GM20000 (cell line): ENCODE measurements around the gene LRPAP1.

ENCODE experiments used
- DNase-seq: peaks from one replicate; pipeline ENCODE4 v3.0.0; 2012; ENCODE audit warnings: low spot score
- TF ChIP-seq, protein P1 (sequence below): IDR thresholded peaks from 2 replicates; pipeline ENCODE4 v1.5.1; 2012; ENCODE audit warnings: mild to moderate bottlenecking, control low read depth; ENCODE audit errors: extremely low read depth, missing control alignments

Gene LRPAP1

DNA sequence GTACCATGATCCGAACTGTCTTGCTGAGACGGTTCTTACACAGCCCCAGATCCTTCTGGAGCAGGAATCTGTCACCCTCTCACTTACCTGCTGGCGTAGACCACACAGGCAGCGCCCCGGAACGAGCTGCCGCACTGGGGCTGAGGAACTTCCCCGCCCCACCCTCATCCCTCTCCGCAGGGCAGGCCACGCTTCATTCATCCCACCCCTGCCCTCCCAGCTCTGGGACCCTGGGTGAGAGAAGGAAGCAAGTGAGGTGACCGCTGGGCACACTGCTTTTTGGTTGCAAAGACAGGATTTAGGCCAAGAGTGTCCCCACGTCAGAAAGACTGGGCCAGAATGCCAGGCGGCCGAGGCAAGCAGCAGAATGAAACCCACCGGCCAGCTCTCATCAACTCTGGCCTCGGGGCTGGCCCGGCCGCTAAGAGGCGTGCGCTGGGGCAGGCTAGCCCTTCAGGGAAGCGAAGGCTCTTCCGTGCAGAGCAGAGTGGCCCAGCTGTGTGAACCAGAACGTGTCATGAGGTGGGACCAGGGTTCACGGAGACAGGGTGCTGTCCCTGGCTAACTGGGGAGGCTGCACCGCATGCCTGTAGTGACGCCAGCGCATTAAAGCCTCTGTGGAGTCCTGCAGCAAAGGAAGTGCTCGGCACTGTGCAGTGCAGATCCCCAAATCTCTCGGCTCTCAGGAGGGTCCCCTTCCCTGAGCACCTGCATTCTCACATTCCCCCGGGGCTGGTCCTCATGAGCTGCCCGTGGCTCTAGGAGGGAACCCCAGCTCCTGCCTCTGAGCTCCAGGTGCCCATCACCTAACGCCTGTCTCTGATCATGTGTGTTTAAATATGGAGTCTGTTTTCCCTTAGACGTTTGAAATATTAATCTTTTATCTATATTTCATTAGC lies 6.4 kb downstream of the LRPAP1 start:
- TF ChIP-seq, protein P1, sequence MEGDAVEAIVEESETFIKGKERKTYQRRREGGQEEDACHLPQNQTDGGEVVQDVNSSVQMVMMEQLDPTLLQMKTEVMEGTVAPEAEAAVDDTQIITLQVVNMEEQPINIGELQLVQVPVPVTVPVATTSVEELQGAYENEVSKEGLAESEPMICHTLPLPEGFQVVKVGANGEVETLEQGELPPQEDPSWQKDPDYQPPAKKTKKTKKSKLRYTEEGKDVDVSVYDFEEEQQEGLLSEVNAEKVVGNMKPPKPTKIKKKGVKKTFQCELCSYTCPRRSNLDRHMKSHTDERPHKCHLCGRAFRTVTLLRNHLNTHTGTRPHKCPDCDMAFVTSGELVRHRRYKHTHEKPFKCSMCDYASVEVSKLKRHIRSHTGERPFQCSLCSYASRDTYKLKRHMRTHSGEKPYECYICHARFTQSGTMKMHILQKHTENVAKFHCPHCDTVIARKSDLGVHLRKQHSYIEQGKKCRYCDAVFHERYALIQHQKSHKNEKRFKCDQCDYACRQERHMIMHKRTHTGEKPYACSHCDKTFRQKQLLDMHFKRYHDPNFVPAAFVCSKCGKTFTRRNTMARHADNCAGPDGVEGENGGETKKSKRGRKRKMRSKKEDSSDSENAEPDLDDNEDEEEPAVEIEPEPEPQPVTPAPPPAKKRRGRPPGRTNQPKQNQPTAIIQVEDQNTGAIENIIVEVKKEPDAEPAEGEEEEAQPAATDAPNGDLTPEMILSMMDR, result no peak
- DNase-seq, result no peak

DNA sequence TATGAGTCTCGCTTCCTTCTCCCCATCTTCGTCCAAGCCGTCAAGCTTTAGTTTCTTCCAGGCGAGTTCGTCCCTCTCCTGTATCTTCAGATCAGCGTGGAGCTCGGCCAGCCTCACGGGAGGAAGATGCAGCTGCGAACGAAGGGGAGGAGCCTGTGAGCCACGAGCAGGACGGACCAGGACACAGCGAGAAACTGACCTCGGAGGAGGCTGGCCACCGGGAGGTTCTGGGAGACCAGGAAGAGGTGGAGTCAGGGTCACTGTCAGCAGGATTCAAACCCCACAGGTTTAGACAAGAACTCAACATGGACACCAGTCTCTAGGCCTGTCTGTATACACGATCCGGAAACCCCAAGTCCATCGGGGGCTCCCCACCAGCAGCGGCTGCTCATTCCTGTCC lies 7.3 kb downstream of the LRPAP1 start:
- TF ChIP-seq, protein P1, result no peak
- no peak for DNase-seq

DNA sequence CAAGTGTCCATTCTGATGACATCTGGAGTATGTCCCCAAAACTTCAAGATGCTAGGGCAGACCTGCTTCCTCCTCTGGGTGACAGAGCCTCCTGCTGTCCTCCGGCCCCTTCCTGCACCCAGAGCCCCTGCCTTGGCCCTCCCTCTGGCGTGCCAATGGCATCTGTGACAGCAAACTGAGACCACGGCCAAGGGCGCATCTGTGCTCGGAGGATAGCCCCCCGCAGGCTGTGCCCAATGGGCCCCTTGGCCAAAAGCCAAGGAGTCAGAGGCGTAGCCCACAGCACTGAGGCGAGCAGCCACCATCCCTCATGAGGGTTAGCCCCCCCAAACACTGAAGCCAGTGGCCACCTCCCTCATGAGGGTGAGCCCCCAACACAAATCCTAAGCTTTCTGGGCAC lies 7.9 kb downstream of the LRPAP1 start:
- DNase-seq, result no peak
- TF ChIP-seq, protein P1, result no peak

DNA sequence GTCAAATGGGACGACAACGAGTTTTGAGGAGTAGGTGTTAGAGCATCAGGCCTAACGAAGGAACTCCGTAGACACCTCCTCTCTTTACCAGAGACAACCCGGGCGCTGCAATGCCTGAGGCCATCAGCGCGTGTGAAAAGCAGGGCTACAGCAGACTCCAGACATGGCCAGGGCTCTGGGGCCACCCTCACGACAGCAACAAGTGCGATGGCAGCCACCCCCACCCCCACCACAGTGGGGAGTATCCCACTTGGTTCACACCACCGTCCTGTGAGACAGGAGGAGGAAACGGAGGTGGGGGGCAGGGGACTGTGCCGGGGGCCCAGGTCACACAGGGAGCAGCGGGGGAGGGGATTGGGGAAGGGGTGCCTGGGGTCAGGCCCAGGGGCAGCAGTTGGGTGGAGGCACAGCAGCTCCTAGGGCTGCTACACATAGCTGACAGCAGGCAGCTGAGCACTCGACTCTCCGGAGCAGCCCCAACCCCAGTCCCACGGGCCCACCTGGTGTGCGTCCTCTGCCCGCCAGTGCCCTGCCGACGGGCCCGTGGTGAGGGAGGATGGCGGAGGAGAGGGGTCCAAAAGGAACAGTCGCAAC lies 8.5 kb downstream of the LRPAP1 start:
- TF ChIP-seq, protein P1, result no peak
- no peak for DNase-seq

DNA sequence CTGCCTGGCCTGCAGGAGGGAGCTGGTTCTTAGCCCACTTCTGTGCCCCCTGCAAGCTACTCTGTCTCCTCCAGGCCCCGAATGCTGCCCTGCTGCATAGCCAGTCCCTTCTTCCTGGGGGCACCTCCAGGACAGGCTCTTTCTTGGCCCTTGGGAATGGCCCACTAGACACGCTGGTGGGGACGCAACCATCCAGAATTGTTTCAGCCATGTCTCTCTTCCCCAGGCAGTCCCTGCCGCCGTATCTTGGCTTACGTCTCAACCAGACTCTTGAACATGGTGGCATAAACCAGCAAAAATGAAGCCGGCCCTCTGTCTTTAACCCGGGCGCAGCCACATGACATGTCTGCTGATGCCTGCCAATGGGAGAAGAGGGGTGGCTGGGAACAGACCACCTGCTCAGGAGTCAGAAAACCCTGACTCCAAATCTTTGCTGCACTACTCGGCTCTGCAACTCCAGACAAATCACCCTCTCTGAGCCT lies 9.0 kb downstream of the LRPAP1 start:
- DNase-seq, result no peak
- TF ChIP-seq, protein P1, result no peak

DNA sequence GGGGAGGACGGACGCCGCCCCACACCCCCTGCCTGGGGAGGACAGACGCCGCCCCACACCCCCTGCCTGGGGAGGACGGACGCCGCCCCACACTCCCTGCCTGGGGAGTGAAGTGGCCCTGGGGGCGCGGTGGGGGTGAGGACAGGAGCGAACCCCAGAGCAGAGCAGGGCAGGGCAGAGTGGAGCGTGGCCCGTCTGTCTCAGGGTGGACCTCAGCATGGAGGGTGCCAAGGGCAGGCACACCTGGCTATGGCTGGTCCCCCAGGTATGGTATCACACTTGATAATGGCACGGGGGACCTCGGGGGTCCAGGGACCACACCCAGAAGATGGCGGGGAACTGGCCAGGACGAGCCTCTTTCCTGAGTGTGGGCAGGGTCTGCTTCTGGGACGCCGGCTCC lies 9.6 kb downstream of the LRPAP1 start:
- TF ChIP-seq, protein P1, result no peak
- no peak for DNase-seq

DNA sequence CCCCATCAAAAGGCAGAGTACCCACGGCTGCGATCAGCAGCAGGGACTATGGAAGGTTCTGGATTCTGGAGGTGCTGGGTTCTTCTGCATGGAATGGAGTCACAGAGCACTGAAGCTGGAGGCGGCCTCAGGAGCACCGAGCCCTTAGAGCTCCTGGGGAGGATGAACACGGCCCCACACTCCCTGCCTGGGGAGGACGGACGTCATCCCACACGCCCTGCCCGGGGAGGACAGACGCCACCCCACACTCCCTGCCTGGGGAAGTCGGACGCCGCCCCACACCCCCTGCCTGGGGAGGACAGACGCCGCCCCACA lies 9.9 kb downstream of the LRPAP1 start:
- TF ChIP-seq, protein P1, result no peak
- DNase-seq, result no peak
